ENCODE results near the gene PFKP.

GRCh38 chr10:3099291-3100092, 32.1 kb downstream of the PFKP start:
- no peak for TF ChIP-seq CTCF (IDR thresholded peaks at IDR 0.05; ENCODE audit: insufficient read depth, low read length)
- TF ChIP-seq GABPA (IDR thresholded peaks at IDR 0.05; ENCODE audit: low read depth): no peak
- TF ChIP-seq REST (IDR thresholded peaks at IDR 0.05; ENCODE audit: insufficient replicate concordance, low read depth): no peak
- TF ChIP-seq POLR2AphosphoS5 (IDR thresholded peaks at IDR 0.05; ENCODE audit: low read depth): no peak
- TF ChIP-seq SPI1 (IDR thresholded peaks at IDR 0.05; ENCODE audit: borderline replicate concordance, low read depth): no peak

All from HL-60 (cell line).